K562 (cell line): Measurements from ENCODE around the gene PSMB2. TPM values are rescaled to one million over a fixed set of nuclear protein-coding genes. Genes with fewer than 3 reads are reported as not detected.

Experiments used
- CTBP1 ChIP-seq: fragments of 450-650 bp; IDR thresholded peaks from 2 replicates; pipeline ENCODE4 v1.6.1; 2016; ENCODE audit warnings: borderline replicate concordance
- ETV6 ChIP-seq, 3 experiments: fragments of 150-350 bp in 1 of 3; sonication (generic) in 1 of 3; formaldehyde crosslinking in 1 of 3; IDR thresholded peaks; 2 replicates each; pipeline versions ENCODE4 v1.6.1 to v1.8.0; 2014 to 2022; ENCODE audit warnings: borderline replicate concordance in 2 of 3, low read depth in 2 of 3, antibody characterized with exemption in 1 of 3, low read length in 1 of 3, mild to moderate bottlenecking in 1 of 3, missing genetic modification reagents in 1 of 3
- MAFF ChIP-seq: IDR thresholded peaks from 2 replicates; pipeline ENCODE4 v1.6.1; 2012; ENCODE audit warnings: low read length, improper control_type of control experiment
- MAFG ChIP-seq: fragments of 450-650 bp; conservative IDR thresholded peaks from 2 replicates; pipeline ENCODE4 v1.6.1; 2016; ENCODE audit warnings: missing genetic modification characterization, missing compliant biosample characterization
- MEF2D ChIP-seq: conservative IDR thresholded peaks from 2 replicates; pipeline ENCODE4 v1.6.1; 2016; ENCODE audit warnings: low read depth, missing genetic modification characterization, missing compliant biosample characterization
- NELFE ChIP-seq: IDR thresholded peaks from 2 replicates; pipeline ENCODE4 v1.6.1; 2011; ENCODE audit warnings: mild to moderate bottlenecking; ENCODE audit not compliant: insufficient read depth, insufficient read length
- NFYB ChIP-seq: IDR thresholded peaks from 2 replicates; pipeline ENCODE4 v1.6.1; 2011; ENCODE audit warnings: mild to moderate bottlenecking, moderate library complexity; ENCODE audit not compliant: insufficient read length; ENCODE audit errors: extremely low read depth
- NONO ChIP-seq, 2 experiments: fragments of 200-400 bp in 1 of 2; fragments of 450-650 bp in 1 of 2; formaldehyde crosslinking in 1 of 2; IDR thresholded peaks; 2 replicates each; pipeline ENCODE4 v1.6.1; 2017; ENCODE audit warnings: low read depth in 2 of 2, mild to moderate bottlenecking in 2 of 2, moderate library complexity in 2 of 2, low read length in 1 of 2
- NUFIP1 ChIP-seq: fragments of 450-650 bp; IDR thresholded peaks from 2 replicates; pipeline ENCODE4 v1.6.1; 2018; ENCODE audit not compliant: partially characterized antibody
- POLR2H ChIP-seq: IDR thresholded peaks from 2 replicates; pipeline ENCODE4 v1.6.1; 2016; ENCODE audit warnings: missing genetic modification characterization, low read depth, mild to moderate bottlenecking, control low read depth, missing compliant biosample characterization, moderate library complexity
- RAD51 ChIP-seq: fragments of 450-650 bp; IDR thresholded peaks from 2 replicates; pipeline ENCODE4 v1.7.1; 2016; ENCODE audit warnings: low read depth, mild to moderate bottlenecking, borderline replicate concordance
- RBM14 ChIP-seq: fragments of 200-400 bp; formaldehyde crosslinking; IDR thresholded peaks from 2 replicates; pipeline ENCODE4 v1.6.1; 2018; ENCODE audit warnings: low read depth, mild to moderate bottlenecking, low read length, moderate library complexity, borderline replicate concordance; ENCODE audit not compliant: insufficient read depth
- SAFB ChIP-seq: fragments of 200-400 bp; formaldehyde crosslinking; IDR thresholded peaks from 2 replicates; pipeline ENCODE4 v1.6.1; 2017; ENCODE audit warnings: low read depth, low read length, borderline replicate concordance
- SMARCA4 ChIP-seq: fragments of 450-650 bp; IDR thresholded peaks from 2 replicates; pipeline ENCODE4 v1.6.1; 2016
- TAF9B ChIP-seq: fragments of 450-650 bp; IDR thresholded peaks from 2 replicates; pipeline ENCODE4 v1.6.1; 2018; ENCODE audit warnings: mild to moderate bottlenecking; ENCODE audit not compliant: partially characterized antibody
- TBL1XR1 ChIP-seq, 2 experiments: IDR thresholded peaks; 2 replicates each; pipeline ENCODE4 v1.6.1; 2012; ENCODE audit warnings: improper control_type of control experiment in 2 of 2, low read length in 2 of 2, mild to moderate bottlenecking in 1 of 2
- XRCC4 ChIP-seq: IDR thresholded peaks from one replicate; pipeline ENCODE4 v1.6.1; 2011; ENCODE audit not compliant: insufficient read depth, insufficient read length; ENCODE audit errors: extremely low read depth
- ZNF133 ChIP-seq: fragments of 250-450 bp; sonication (Bioruptor Pico); IDR thresholded peaks from 2 replicates; pipeline ENCODE4 v1.4.0; 2020; ENCODE audit warnings: mild to moderate bottlenecking
- ZNF583 ChIP-seq: fragments of 250-450 bp; sonication (Bioruptor Pico); IDR thresholded peaks from 2 replicates; pipeline ENCODE4 v1.4.0; 2020
- polyA plus RNA-seq, 8 experiments: library from polyadenylated mRNA; depleted of rRNA in 4 of 8; stranded (reverse) in 5 of 8; unstranded in 3 of 8; fragments of >200 nt; fragmentation: Nextera tagmentation in 2 of 8; fragmentation: Illumina TruSeq in 1 of 8; extraction: Ambion mirVana in 2 of 8; extraction: Trizol in 1 of 8; gene quantifications; 2 replicates each; pipeline versions ENCODE4 v1.2.1 to v1.2.3, GENCODE V29; 2011 to 2014; ENCODE audit warnings: inconsistent platforms in 1 of 8, missing spikeins in 1 of 8
- total RNA-seq, 7 experiments: library from RNA; depleted of rRNA in 6 of 7; stranded (reverse); fragments of >200 nt in 6 of 7; fragmentation: Illumina TruSeq in 2 of 7; extraction: Trizol in 2 of 7; gene quantifications; 2 replicates each; pipeline versions ENCODE4 v1.2.1 to v1.2.3, GENCODE V29; 2011 to 2021; ENCODE audit warnings: low replicate concordance in 1 of 7
- TF ChIP-seq, protein P1 (sequence below): sonication (generic); formaldehyde crosslinking; IDR thresholded peaks from 2 replicates; pipeline ENCODE4 v1.9.0; 2022; ENCODE audit warnings: mild to moderate bottlenecking, missing genetic modification reagents
- TF ChIP-seq, protein P2 (sequence below): fragments of 450-650 bp; IDR thresholded peaks from 2 replicates; pipeline ENCODE4 v1.6.1; 2018; ENCODE audit not compliant: partially characterized antibody
- TF ChIP-seq, protein P3 (sequence below): fragments of 450-650 bp; IDR thresholded peaks from 2 replicates; pipeline ENCODE4 v1.6.1; 2017; ENCODE audit warnings: antibody characterized with exemption
- TF ChIP-seq, protein P4 (sequence below): fragments of 250-450 bp; sonication (Bioruptor Pico); IDR thresholded peaks from 2 replicates; pipeline ENCODE4 v1.8.0; 2021; ENCODE audit warnings: borderline replicate concordance, mild to moderate bottlenecking, moderate library complexity; ENCODE audit not compliant: poor library complexity, severe bottlenecking

The PSMB2 gene
- total and polyA plus RNA-seq, 9 of the 15 experiments (the other 6 are each of a cell fraction or from before 2014, with no cell fraction given) = 71.7 to 543 (median 165) TPM

DNA sequence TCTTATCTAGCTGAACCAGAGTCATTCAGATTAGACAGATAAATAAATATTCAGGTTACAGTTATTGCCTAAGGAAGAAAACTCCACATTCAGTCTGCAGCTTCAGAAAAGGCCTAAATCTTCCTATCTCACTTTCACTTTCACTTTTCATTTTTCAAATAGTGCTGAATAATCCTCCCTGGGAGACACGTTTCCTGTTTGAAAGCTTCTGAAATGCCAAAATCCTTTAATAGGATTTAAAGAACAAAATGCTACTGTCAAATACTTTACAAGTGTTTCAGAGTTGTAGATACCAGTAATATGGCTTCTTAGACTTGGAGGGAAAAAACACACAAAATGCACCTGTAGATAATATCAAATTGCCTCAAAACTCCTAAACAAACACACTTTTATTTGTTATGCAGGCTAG lies 3.9 kb downstream of the PSMB2 start (continued):
- TF ChIP-seq NFYB = no peak
- TF ChIP-seq, protein P1, sequence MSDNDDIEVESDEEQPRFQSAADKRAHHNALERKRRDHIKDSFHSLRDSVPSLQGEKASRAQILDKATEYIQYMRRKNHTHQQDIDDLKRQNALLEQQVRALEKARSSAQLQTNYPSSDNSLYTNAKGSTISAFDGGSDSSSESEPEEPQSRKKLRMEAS = no peak
- TF ChIP-seq MEF2D (tag) = no peak
- TF ChIP-seq TBL1XR1 (IDR thresholded peaks at IDR 0.05; ENCODE audit: low read length in 2 of 2) = 0 out of 4 replicates have a peak, but pooled peaks of 1 of the 2 experiments have one; percentile 59
- TF ChIP-seq TAF9B = peak; percentile 75
- TF ChIP-seq, protein P2, sequence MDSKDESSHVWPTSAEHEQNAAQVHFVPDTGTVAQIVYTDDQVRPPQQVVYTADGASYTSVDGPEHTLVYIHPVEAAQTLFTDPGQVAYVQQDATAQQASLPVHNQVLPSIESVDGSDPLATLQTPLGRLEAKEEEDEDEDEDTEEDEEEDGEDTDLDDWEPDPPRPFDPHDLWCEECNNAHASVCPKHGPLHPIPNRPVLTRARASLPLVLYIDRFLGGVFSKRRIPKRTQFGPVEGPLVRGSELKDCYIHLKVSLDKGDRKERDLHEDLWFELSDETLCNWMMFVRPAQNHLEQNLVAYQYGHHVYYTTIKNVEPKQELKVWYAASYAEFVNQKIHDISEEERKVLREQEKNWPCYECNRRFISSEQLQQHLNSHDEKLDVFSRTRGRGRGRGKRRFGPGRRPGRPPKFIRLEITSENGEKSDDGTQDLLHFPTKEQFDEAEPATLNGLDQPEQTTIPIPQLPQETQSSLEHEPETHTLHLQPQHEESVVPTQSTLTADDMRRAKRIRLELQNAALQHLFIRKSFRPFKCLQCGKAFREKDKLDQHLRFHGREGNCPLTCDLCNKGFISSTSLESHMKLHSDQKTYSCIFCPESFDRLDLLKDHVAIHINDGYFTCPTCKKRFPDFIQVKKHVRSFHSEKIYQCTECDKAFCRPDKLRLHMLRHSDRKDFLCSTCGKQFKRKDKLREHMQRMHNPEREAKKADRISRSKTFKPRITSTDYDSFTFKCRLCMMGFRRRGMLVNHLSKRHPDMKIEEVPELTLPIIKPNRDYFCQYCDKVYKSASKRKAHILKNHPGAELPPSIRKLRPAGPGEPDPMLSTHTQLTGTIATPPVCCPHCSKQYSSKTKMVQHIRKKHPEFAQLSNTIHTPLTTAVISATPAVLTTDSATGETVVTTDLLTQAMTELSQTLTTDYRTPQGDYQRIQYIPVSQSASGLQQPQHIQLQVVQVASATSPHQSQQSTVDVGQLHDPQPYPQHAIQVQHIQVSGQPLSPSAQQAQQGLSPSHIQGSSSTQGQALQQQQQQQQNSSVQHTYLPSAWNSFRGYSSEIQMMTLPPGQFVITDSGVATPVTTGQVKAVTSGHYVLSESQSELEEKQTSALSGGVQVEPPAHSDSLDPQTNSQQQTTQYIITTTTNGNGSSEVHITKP = no peak
- TF ChIP-seq MAFG (tag) = peak; percentile 88
- TF ChIP-seq RAD51 = no peak
- no peak for TF ChIP-seq NONO (IDR thresholded peaks at IDR 0.05; ENCODE audit: low read depth in 2 of 2, low read length in 1 of 2)
- peak; percentile 60 for TF ChIP-seq MAFF
- TF ChIP-seq XRCC4 = no peak
- TF ChIP-seq SMARCA4 = peak; percentile 77
- TF ChIP-seq, protein P3, sequence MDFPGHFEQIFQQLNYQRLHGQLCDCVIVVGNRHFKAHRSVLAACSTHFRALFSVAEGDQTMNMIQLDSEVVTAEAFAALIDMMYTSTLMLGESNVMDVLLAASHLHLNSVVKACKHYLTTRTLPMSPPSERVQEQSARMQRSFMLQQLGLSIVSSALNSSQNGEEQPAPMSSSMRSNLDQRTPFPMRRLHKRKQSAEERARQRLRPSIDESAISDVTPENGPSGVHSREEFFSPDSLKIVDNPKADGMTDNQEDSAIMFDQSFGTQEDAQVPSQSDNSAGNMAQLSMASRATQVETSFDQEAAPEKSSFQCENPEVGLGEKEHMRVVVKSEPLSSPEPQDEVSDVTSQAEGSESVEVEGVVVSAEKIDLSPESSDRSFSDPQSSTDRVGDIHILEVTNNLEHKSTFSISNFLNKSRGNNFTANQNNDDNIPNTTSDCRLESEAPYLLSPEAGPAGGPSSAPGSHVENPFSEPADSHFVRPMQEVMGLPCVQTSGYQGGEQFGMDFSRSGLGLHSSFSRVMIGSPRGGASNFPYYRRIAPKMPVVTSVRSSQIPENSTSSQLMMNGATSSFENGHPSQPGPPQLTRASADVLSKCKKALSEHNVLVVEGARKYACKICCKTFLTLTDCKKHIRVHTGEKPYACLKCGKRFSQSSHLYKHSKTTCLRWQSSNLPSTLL = no peak
- TF ChIP-seq ZNF133 (CRISPR knock-in tag) = no peak
- TF ChIP-seq, protein P4, sequence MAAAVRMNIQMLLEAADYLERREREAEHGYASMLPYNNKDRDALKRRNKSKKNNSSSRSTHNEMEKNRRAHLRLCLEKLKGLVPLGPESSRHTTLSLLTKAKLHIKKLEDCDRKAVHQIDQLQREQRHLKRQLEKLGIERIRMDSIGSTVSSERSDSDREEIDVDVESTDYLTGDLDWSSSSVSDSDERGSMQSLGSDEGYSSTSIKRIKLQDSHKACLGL (CRISPR knock-in tag) = no peak
- no peak for TF ChIP-seq SAFB
- no peak for TF ChIP-seq ETV6 (IDR thresholded peaks at IDR 0.05; ENCODE audit: borderline replicate concordance in 1 of 2, low read depth in 2 of 2, low read length in 1 of 2)
- no peak for TF ChIP-seq ETV6 (CRISPR knock-in tag; IDR thresholded peaks at IDR 0.05; ENCODE audit: borderline replicate concordance)
- TF ChIP-seq CTBP1 = no peak
- TF ChIP-seq RBM14 = no peak
- peak; percentile 74 for TF ChIP-seq POLR2H (tag)
- no peak for TF ChIP-seq ZNF583
- TF ChIP-seq NELFE = no peak
- no peak for TF ChIP-seq NUFIP1
